Liver (tissue), 3 donors: Measurements from ENCODE around the gene GABRA5.

ENCODE experiments used
- EGR1 ChIP-seq, 2 donors: IDR thresholded peaks; 2 replicates each; pipeline ENCODE4 v1.6.1; 2016 to 2018; ENCODE audit warnings: antibody characterized with exemption in 2 of 2, low read depth in 2 of 2
- JUND ChIP-seq, 2 donors: IDR thresholded peaks; 2 replicates each; pipeline ENCODE4 v1.6.1; 2016; ENCODE audit warnings: antibody characterized with exemption in 2 of 2
- SP1 ChIP-seq: IDR thresholded peaks from 2 replicates; pipeline ENCODE4 v1.6.1; 2018; ENCODE audit warnings: antibody characterized with exemption, mild to moderate bottlenecking
- TAF1 ChIP-seq: conservative IDR thresholded peaks from 2 replicates; pipeline ENCODE4 v1.6.1; 2016; ENCODE audit warnings: antibody characterized with exemption, mild to moderate bottlenecking
- TF ChIP-seq, protein P1 (sequence below): IDR thresholded peaks from 2 replicates; pipeline ENCODE4 v1.6.1; 2016; ENCODE audit warnings: antibody characterized with exemption, mild to moderate bottlenecking
- TF ChIP-seq, protein P2 (sequence below): IDR thresholded peaks from 2 replicates; pipeline ENCODE4 v1.6.1; 2016; ENCODE audit warnings: antibody characterized with exemption
- TF ChIP-seq, protein P3 (sequence below): fragments of 150-350 bp; IDR thresholded peaks from 2 replicates; pipeline ENCODE4 v1.5.1; 2017; ENCODE audit warnings: improper control_type of control experiment, low read depth, low read length; ENCODE audit not compliant: missing input control
- TF ChIP-seq, protein P4 (sequence below): IDR thresholded peaks from 2 replicates; pipeline ENCODE4 v1.6.1; 2016; ENCODE audit warnings: antibody characterized with exemption
- donor health status: healthy.
- donor health status: healthy.

DNA sequence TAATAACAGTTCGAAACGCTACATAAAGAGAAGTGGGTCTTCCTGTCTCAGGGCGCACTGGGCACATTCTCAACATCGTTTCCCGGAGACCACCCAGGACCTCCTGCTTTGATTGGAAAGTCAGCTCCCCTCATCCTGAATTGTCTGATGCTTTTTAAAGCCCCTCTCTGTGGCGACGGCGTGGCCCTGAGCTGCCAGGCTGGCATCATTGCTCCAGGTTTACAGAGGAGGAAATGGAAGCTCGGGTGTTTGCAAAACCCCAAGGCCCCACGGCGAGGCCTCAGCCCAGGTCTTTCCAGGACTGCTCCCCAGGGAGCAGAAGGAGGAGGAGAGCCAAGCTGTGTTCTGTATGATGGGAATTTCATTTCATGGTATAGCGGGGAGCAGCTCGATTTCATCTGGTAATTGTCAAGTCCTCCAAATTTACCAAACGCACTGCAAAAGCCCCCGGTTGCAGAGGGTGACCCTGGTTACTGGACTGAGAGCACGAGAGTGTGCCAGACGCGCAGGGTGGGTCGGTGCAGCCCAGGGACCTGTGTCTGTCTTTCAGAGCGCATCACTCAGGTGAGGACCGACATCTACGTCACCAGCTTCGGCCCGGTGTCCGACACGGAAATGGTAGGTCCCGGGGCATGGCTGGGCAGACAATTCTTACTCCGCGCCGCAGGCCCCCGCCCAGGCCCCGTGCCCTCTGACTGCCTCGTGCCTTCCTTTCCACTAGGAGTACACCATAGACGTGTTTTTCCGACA, 15.9 kb downstream of the GABRA5 start:
- TF ChIP-seq, protein P1, sequence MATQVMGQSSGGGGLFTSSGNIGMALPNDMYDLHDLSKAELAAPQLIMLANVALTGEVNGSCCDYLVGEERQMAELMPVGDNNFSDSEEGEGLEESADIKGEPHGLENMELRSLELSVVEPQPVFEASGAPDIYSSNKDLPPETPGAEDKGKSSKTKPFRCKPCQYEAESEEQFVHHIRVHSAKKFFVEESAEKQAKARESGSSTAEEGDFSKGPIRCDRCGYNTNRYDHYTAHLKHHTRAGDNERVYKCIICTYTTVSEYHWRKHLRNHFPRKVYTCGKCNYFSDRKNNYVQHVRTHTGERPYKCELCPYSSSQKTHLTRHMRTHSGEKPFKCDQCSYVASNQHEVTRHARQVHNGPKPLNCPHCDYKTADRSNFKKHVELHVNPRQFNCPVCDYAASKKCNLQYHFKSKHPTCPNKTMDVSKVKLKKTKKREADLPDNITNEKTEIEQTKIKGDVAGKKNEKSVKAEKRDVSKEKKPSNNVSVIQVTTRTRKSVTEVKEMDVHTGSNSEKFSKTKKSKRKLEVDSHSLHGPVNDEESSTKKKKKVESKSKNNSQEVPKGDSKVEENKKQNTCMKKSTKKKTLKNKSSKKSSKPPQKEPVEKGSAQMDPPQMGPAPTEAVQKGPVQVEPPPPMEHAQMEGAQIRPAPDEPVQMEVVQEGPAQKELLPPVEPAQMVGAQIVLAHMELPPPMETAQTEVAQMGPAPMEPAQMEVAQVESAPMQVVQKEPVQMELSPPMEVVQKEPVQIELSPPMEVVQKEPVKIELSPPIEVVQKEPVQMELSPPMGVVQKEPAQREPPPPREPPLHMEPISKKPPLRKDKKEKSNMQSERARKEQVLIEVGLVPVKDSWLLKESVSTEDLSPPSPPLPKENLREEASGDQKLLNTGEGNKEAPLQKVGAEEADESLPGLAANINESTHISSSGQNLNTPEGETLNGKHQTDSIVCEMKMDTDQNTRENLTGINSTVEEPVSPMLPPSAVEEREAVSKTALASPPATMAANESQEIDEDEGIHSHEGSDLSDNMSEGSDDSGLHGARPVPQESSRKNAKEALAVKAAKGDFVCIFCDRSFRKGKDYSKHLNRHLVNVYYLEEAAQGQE = no peak
- TF ChIP-seq, protein P2, sequence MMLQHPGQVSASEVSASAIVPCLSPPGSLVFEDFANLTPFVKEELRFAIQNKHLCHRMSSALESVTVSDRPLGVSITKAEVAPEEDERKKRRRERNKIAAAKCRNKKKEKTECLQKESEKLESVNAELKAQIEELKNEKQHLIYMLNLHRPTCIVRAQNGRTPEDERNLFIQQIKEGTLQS = no peak
- TF ChIP-seq, protein P3, sequence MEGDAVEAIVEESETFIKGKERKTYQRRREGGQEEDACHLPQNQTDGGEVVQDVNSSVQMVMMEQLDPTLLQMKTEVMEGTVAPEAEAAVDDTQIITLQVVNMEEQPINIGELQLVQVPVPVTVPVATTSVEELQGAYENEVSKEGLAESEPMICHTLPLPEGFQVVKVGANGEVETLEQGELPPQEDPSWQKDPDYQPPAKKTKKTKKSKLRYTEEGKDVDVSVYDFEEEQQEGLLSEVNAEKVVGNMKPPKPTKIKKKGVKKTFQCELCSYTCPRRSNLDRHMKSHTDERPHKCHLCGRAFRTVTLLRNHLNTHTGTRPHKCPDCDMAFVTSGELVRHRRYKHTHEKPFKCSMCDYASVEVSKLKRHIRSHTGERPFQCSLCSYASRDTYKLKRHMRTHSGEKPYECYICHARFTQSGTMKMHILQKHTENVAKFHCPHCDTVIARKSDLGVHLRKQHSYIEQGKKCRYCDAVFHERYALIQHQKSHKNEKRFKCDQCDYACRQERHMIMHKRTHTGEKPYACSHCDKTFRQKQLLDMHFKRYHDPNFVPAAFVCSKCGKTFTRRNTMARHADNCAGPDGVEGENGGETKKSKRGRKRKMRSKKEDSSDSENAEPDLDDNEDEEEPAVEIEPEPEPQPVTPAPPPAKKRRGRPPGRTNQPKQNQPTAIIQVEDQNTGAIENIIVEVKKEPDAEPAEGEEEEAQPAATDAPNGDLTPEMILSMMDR = no peak
- TF ChIP-seq SP1 (no peak), JUND (IDR thresholded peaks at IDR 0.05) (no peak), EGR1 (IDR thresholded peaks at IDR 0.05; ENCODE audit: low read depth in 2 of 2) (no peak), TAF1 (no peak)
- TF ChIP-seq, protein P4, sequence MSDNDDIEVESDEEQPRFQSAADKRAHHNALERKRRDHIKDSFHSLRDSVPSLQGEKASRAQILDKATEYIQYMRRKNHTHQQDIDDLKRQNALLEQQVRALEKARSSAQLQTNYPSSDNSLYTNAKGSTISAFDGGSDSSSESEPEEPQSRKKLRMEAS = no peak
